SK-N-SH (cell line): ENCODE measurements around the gene FAM81A. TPM values are rescaled to one million over a fixed set of nuclear protein-coding genes. Genes with fewer than 3 reads are reported as not detected.

ENCODE experiments used
- CTCF ChIA-PET: fragments of 300-600, 350-600 bp; formaldehyde crosslinking; extraction: SDS; loops from one replicate; lab custom pipeline; 2021; lab: Yijun Ruan, JAX
- POLR2A ChIA-PET: fragments of 350-600 bp; sonication (Branson Sonifier 250); formaldehyde crosslinking; extraction: SDS; loops from one replicate; lab custom pipeline; 2020; ENCODE audit warnings: antibody characterized with exemption, inconsistent platforms; lab: Yijun Ruan, JAX
- DNase-seq: peaks from one replicate; pipeline ENCODE4 v3.0.0; 2012
- H2AFZ ChIP-seq: fragments of 200-600 bp; sonication (generic); 2 replicates; pipeline ENCODE4 v1.8.1; 2016; ENCODE audit warnings: antibody characterized with exemption, mild to moderate bottlenecking, low read depth
- H3F3A ChIP-seq: fragments of 200-600 bp; sonication (generic); replicated peaks from 2 replicates; pipeline ENCODE3; 2016; ENCODE audit warnings: antibody characterized with exemption, mild to moderate bottlenecking; ENCODE audit not compliant: insufficient read depth
- H3K27ac ChIP-seq, 2 experiments: fragments of 200-500 bp in 1 of 2; fragments of 200-600 bp in 1 of 2; sonication (Bioruptor generic) in 1 of 2; sonication (generic), shearing (Covaris generic) in 1 of 2; 2 replicates each; pipeline versions ENCODE4 v1.5.1 to v1.6.1; 2014 to 2016; ENCODE audit warnings: low read depth in 2 of 2, inconsistent platforms in 1 of 2, low read length in 1 of 2, mild to moderate bottlenecking in 1 of 2, mixed read lengths in 1 of 2
- H3K27me3 ChIP-seq: fragments of 200-600 bp; sonication (generic), shearing (Covaris generic); 2 replicates; pipeline ENCODE4 v1.6.1; 2016; ENCODE audit warnings: mixed run types; ENCODE audit not compliant: insufficient read depth
- H3K36me3 ChIP-seq, 2 experiments: fragments of 200-500 bp in 1 of 2; fragments of 200-600 bp in 1 of 2; sonication (Bioruptor generic) in 1 of 2; sonication (generic) in 1 of 2; replicated peaks in 1 of 2; 2 replicates each; pipeline versions ENCODE3 to v1.5.1; 2014 to 2016; ENCODE audit warnings: low read length in 1 of 2, mild to moderate bottlenecking in 1 of 2; ENCODE audit not compliant: insufficient read depth in 2 of 2, control insufficient read depth in 1 of 2
- H3K4me1 ChIP-seq, 2 experiments: fragments of 200-500 bp in 1 of 2; fragments of 200-600 bp in 1 of 2; sonication (Bioruptor generic) in 1 of 2; sonication (generic), shearing (Covaris generic) in 1 of 2; 2 replicates each; pipeline versions ENCODE4 v1.5.1 to v1.6.1; 2014 to 2016; ENCODE audit warnings: low read depth in 1 of 2, low read length in 1 of 2, mixed run types in 1 of 2; ENCODE audit not compliant: insufficient read depth in 2 of 2, control insufficient read depth in 1 of 2
- H3K4me2 ChIP-seq: fragments of 200-600 bp; sonication (generic), shearing (Covaris generic); 2 replicates; pipeline ENCODE4 v1.6.1; 2017; ENCODE audit warnings: mixed run types
- H3K4me3 ChIP-seq, 2 experiments: fragments of 200-500 bp in 1 of 2; fragments of 200-600 bp in 1 of 2; sonication (Bioruptor generic) in 1 of 2; sonication (generic), shearing (Covaris generic) in 1 of 2; 2 replicates each; pipeline versions ENCODE4 v1.5.1 to v1.8.1; 2014 to 2016; ENCODE audit warnings: low read depth in 2 of 2, inconsistent platforms in 1 of 2, low read length in 1 of 2, mild to moderate bottlenecking in 1 of 2, mixed read lengths in 1 of 2, moderate library complexity in 1 of 2
- H3K79me2 ChIP-seq: fragments of 200-600 bp; sonication (generic); 2 replicates; pipeline ENCODE4 v1.8.1; 2017; ENCODE audit warnings: mild to moderate bottlenecking; ENCODE audit not compliant: insufficient read depth
- H3K9ac ChIP-seq: fragments of 200-600 bp; sonication (generic); 2 replicates; pipeline ENCODE4 v1.6.1; 2017; ENCODE audit warnings: mixed run types
- H3K9me2 ChIP-seq: fragments of 200-600 bp; sonication (generic); 2 replicates; pipeline ENCODE4 v1.6.1; 2017; ENCODE audit warnings: mixed run types
- H3K9me3 ChIP-seq: fragments of 200-600 bp; sonication (generic); 2 replicates; pipeline ENCODE4 v1.6.1; 2017; ENCODE audit warnings: mixed run types, mild to moderate bottlenecking, moderate library complexity
- H4K20me1 ChIP-seq: fragments of 200-600 bp; sonication (generic); 2 replicates; pipeline ENCODE4 v1.6.1; 2017; ENCODE audit warnings: mild to moderate bottlenecking, mixed run types; ENCODE audit not compliant: insufficient read depth
- CTCF ChIP-seq: fragments of 200-600 bp; sonication (generic); IDR thresholded peaks from 2 replicates; pipeline ENCODE4 v1.6.1; 2017; ENCODE audit warnings: antibody characterized with exemption, mild to moderate bottlenecking, moderate library complexity
- ELF1 ChIP-seq: IDR thresholded peaks from 2 replicates; pipeline ENCODE4 v1.4.0; 2012
- FOXJ3 ChIP-seq: sonication (generic); formaldehyde crosslinking; IDR thresholded peaks from 2 replicates; pipeline ENCODE4 v1.5.1; 2020; ENCODE audit warnings: mild to moderate bottlenecking, missing genetic modification reagents
- FOXM1 ChIP-seq: IDR thresholded peaks from 2 replicates; pipeline ENCODE4 v1.4.0; 2012; ENCODE audit warnings: low read depth, mild to moderate bottlenecking
- IRF3 ChIP-seq: fragments of 150-350 bp; IDR thresholded peaks from 2 replicates; pipeline ENCODE4 v1.6.1; 2016; ENCODE audit warnings: mild to moderate bottlenecking, low read depth, low read length
- JUND ChIP-seq: IDR thresholded peaks from 2 replicates; pipeline ENCODE4 v1.4.0; 2012
- PBX3 ChIP-seq: IDR thresholded peaks from 2 replicates; pipeline ENCODE4; 2012
- POLR2AphosphoS5 ChIP-seq: IDR thresholded peaks from 2 replicates; pipeline ENCODE4 v1.6.1; 2012; ENCODE audit warnings: low read depth, low read length
- RAD21 ChIP-seq: IDR thresholded peaks from 2 replicates; pipeline ENCODE4 v1.6.1; 2012; ENCODE audit warnings: mild to moderate bottlenecking, low read length
- RFX5 ChIP-seq: IDR thresholded peaks from 2 replicates; pipeline ENCODE4 v1.6.1; 2012; ENCODE audit warnings: mild to moderate bottlenecking, improper control_type of control experiment, low read length
- RXRA ChIP-seq: IDR thresholded peaks from 2 replicates; pipeline ENCODE4 v1.4.0; 2012; ENCODE audit warnings: low read depth, mild to moderate bottlenecking, borderline replicate concordance
- TAF1 ChIP-seq: IDR thresholded peaks from 2 replicates; pipeline ENCODE4 v1.6.1; 2012; ENCODE audit warnings: low read depth, mild to moderate bottlenecking, low read length, moderate library complexity, borderline replicate concordance
- TEAD4 ChIP-seq: IDR thresholded peaks from 2 replicates; pipeline ENCODE4 v1.4.0; 2012; ENCODE audit warnings: mild to moderate bottlenecking, borderline replicate concordance; ENCODE audit not compliant: insufficient read depth
- USF1 ChIP-seq: IDR thresholded peaks from 2 replicates; pipeline ENCODE4 v1.4.0; 2012; ENCODE audit warnings: low read depth, borderline replicate concordance
- YY1 ChIP-seq: IDR thresholded peaks from 2 replicates; pipeline ENCODE4 v1.4.0; 2012; ENCODE audit warnings: low read depth, mild to moderate bottlenecking
- WGBS: methylation state at CpG from one replicate; pipeline ENCODE4 v1.1.6; 2017; ENCODE audit warnings: low lambda C conversion rate; 5-methylcytosine and 5-hydroxymethylcytosine counted together
- polyA plus RNA-seq, 3 experiments: library from polyadenylated mRNA; depleted of rRNA; stranded (reverse); fragments of >200 nt; gene quantifications; 2 replicates each; pipeline ENCODE4 v1.2.3, GENCODE V29; 2012

Gene FAM81A
- polyA plus RNA-seq, 1 of the 3 experiments (the other 2 are of a cell fraction) = 1.1 TPM

GRCh38 chr15:59545573-59545972, 107.6 kb downstream of the FAM81A start:
- no peak for TF ChIP-seq ELF1
- TF ChIP-seq JUND = no peak
- no peak for TF ChIP-seq FOXJ3 (CRISPR knock-in tag)
- Histone ChIP-seq H4K20me1 (no peaks in the 10 kb centered on the region), H3F3A (no peaks in the 10 kb centered on the region), H3K9me2 (no peaks in the 10 kb centered on the region), H3K4me3 (no peak overlapping the region), H3K9me3 (no peaks in the 10 kb centered on the region), H3K4me2 (no peak overlapping the region), H3K27ac (no peak overlapping the region), H3K79me2 (no peaks in the 10 kb centered on the region), H3K9ac (no peak overlapping the region), H3K36me3 (no peaks in the 10 kb centered on the region), H3K4me1 (no peaks in the 10 kb centered on the region), H2AFZ (no peak overlapping the region), H3K27me3 (no peaks in the 10 kb centered on the region; the same call in 1 of the 2 replicates)
- ChIA-PET POLR2A (no interaction called here), CTCF (no interaction called here)
- no peak for DNase-seq
- WGBS = 41% methylated on average over 5 of the region's 8 CpGs

GRCh38 chr15:59548501-59549226, 110.7 kb downstream of the FAM81A start:
- no peaks in the 10 kb centered on the region for H3K79me2 ChIP-seq
- no peak overlapping the region for H3K4me2 ChIP-seq
- H2AFZ ChIP-seq = no peak overlapping the region
- H4K20me1 ChIP-seq = no peaks in the 10 kb centered on the region
- no peak overlapping the region for H3K4me3 ChIP-seq
- ChIA-PET POLR2A (no interaction called here), CTCF (interaction anchor here (0.8 to 1.4 kb wide), 3 partner anchors 16 to 93 kb away, joined by 3 to 9 read pairs (median 3); no protein-coding TSS in a partner anchor)
- DNase-seq = no peak
- no peaks in the 10 kb centered on the region for H3K36me3 ChIP-seq
- H3K27ac ChIP-seq = no peak overlapping the region
- H3K9me2 ChIP-seq = no peaks in the 10 kb centered on the region
- no peaks in the 10 kb centered on the region for H3F3A ChIP-seq
- WGBS = 49% methylated on average over 9 of the region's 9 CpGs
- H3K9ac ChIP-seq = no peak overlapping the region
- TF ChIP-seq YY1 (no peak), CTCF (no peak), PBX3 (no peak), POLR2AphosphoS5 (no peak), TAF1 (no peak), RAD21 (no peak), TEAD4 (no peak), IRF3 (no peak), USF1 (no peak), ELF1 (no peak), RFX5 (no peak), RXRA (no peak), FOXM1 (no peak)
- H3K27me3 ChIP-seq = no peaks in the 10 kb centered on the region; the same call in 1 of the 2 replicates
- H3K9me3 ChIP-seq = no peaks in the 10 kb centered on the region
- no peaks in the 10 kb centered on the region for H3K4me1 ChIP-seq
